ENCODE measurements around the gene WDCP. TPM values are rescaled to one million over a fixed set of nuclear protein-coding genes. Genes with fewer than 3 reads are reported as not detected.
A peak's percentile ranks its signal among the peaks of the same experiment; 100 is the strongest.
"Not testable (repeated sequence)": the region's sequence is repeated elsewhere in the genome, so short reads cannot be mapped to it uniquely, and the experiment has no call there.

WDCP gene
- total RNA-seq, 1 experiment from 2014 or later = 20.0 TPM

DNA sequence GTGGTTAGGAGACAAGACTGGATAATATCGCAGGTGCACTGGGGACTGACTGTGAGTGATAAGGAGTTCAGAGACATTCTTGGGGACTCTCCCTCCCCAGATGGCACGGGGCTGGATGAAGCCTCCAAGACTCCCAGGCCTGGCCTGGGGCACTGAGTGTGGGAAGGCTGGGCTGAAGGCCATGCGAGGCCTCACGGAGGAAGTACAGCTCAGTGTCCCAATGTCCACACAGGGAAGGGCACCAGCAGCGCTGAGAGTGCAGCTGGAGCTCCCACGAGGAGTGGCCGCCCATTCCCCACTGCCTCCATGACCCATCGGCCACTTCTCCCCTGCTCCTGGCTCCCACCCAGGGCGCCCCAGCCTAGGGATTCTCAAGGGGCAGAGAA lies 30.8 kb downstream of the WDCP start:
- BruUV-seq (replicated peaks) = no TSS peak
- intact Hi-C loops (cut with micrococcal nuclease; ENCODE audit: unreplicated experiment) (no loop called here), in situ Hi-C loops (cut with HindIII; ENCODE audit: low pct_unique_long_range_greater_than_20kb, low sequenced_read_pairs) (no loop called here)
- no peak overlapping the region for H3K4me3 ChIP-seq (ENCODE audit: low read depth in 2 of 2, low read length in 2 of 2)
- H3K27ac ChIP-seq (ENCODE audit: low read length) = peak overlapping the region; percentile 76
- H3K27me3 ChIP-seq (ENCODE audit: control insufficient read depth, insufficient read depth, low read length) = no peaks in the 10 kb centered on the region
- peaks cover 29% of the 10 kb centered on the region for H3K4me1 ChIP-seq (ENCODE audit: control insufficient read depth, insufficient read depth, low read length)
- ChIA-PET CTCF (no interaction called here), POLR2A (no interaction called here)
- ATAC-seq (peak; percentile 25), DNase-seq (ENCODE audit: low read depth, low spot score) (no peak)
- H3K9me3 ChIP-seq (ENCODE audit: control insufficient read depth, insufficient read depth, low read depth, low read length) = no peaks in the 10 kb centered on the region
- H3K36me3 ChIP-seq (ENCODE audit: control insufficient read depth, insufficient read depth, low read length) = no peaks in the 10 kb centered on the region
- TF ChIP-seq, protein P1, sequence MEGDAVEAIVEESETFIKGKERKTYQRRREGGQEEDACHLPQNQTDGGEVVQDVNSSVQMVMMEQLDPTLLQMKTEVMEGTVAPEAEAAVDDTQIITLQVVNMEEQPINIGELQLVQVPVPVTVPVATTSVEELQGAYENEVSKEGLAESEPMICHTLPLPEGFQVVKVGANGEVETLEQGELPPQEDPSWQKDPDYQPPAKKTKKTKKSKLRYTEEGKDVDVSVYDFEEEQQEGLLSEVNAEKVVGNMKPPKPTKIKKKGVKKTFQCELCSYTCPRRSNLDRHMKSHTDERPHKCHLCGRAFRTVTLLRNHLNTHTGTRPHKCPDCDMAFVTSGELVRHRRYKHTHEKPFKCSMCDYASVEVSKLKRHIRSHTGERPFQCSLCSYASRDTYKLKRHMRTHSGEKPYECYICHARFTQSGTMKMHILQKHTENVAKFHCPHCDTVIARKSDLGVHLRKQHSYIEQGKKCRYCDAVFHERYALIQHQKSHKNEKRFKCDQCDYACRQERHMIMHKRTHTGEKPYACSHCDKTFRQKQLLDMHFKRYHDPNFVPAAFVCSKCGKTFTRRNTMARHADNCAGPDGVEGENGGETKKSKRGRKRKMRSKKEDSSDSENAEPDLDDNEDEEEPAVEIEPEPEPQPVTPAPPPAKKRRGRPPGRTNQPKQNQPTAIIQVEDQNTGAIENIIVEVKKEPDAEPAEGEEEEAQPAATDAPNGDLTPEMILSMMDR (IDR thresholded peaks at IDR 0.05) = no peak
- no peak for TF ChIP-seq POLR2AphosphoS5 (IDR thresholded peaks at IDR 0.05; ENCODE audit: low read depth, low read length)
- TF ChIP-seq, protein P2, sequence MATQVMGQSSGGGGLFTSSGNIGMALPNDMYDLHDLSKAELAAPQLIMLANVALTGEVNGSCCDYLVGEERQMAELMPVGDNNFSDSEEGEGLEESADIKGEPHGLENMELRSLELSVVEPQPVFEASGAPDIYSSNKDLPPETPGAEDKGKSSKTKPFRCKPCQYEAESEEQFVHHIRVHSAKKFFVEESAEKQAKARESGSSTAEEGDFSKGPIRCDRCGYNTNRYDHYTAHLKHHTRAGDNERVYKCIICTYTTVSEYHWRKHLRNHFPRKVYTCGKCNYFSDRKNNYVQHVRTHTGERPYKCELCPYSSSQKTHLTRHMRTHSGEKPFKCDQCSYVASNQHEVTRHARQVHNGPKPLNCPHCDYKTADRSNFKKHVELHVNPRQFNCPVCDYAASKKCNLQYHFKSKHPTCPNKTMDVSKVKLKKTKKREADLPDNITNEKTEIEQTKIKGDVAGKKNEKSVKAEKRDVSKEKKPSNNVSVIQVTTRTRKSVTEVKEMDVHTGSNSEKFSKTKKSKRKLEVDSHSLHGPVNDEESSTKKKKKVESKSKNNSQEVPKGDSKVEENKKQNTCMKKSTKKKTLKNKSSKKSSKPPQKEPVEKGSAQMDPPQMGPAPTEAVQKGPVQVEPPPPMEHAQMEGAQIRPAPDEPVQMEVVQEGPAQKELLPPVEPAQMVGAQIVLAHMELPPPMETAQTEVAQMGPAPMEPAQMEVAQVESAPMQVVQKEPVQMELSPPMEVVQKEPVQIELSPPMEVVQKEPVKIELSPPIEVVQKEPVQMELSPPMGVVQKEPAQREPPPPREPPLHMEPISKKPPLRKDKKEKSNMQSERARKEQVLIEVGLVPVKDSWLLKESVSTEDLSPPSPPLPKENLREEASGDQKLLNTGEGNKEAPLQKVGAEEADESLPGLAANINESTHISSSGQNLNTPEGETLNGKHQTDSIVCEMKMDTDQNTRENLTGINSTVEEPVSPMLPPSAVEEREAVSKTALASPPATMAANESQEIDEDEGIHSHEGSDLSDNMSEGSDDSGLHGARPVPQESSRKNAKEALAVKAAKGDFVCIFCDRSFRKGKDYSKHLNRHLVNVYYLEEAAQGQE (IDR thresholded peaks at IDR 0.05; ENCODE audit: insufficient read depth in 1 of 2, low read depth in 2 of 2, low read length in 1 of 2) = no peak
- TF ChIP-seq TCF7L2 (IDR thresholded peaks at IDR 0.05; ENCODE audit: low read depth, low read length) = no peak
- TF ChIP-seq SIN3A (IDR thresholded peaks at IDR 0.05; ENCODE audit: borderline replicate concordance, insufficient read depth, low read depth, low read length) = no peak

DNA sequence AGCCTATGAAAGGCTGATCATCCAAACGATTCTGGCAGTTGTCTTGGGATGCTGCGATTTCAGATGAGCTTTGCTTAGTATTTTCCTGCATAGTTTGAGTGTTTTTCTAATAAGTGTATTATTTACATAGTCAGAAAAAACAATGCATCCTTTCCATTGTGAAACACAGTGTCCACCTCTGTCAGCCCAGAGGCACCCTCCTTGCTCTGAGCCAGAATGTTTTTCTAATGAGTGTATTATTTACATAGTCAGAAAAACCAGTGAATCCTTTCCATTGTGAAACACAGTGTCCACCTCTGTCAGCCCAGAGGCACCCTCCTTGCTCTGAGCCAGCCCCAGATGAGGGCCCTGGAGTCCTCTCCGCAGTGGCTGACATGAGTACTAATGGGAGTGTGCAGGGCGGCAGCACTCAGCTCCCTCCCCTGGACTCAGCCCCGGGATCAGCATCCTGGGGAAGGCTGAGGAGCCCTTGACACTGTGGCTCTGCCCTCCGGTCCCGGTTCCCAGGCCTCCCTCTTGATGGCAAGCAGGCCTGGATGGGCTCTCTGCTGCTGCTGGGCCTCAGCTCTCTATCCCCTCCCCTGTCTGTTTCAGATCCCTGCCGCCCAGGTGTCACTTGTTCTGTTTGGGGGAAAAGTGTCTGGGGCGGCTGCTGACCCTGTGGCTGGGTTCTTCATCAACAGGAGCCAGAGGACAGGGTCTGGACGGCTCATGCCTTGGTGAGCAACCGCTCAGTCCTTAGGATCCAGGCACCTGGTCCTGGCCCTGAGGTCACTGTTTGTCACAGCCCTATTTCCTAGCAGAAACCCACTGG lies 31.4 kb downstream of the WDCP start:
- no peaks in the 10 kb centered on the region for H3K9me3 ChIP-seq (ENCODE audit: control insufficient read depth, insufficient read depth, low read depth, low read length)
- peaks cover 29% of the 10 kb centered on the region for H3K4me1 ChIP-seq (ENCODE audit: control insufficient read depth, insufficient read depth, low read length)
- H3K27me3 ChIP-seq (ENCODE audit: control insufficient read depth, insufficient read depth, low read length) = no peaks in the 10 kb centered on the region
- DNase-seq (ENCODE audit: low read depth, low spot score) (peak; percentile 95), ATAC-seq (peak; percentile 91)
- no peak for TF ChIP-seq SIN3A (IDR thresholded peaks at IDR 0.05; ENCODE audit: borderline replicate concordance, insufficient read depth, low read depth, low read length)
- peak; percentile 47 for TF ChIP-seq POLR2AphosphoS5 (IDR thresholded peaks at IDR 0.05; ENCODE audit: low read depth, low read length)
- H3K36me3 ChIP-seq (ENCODE audit: control insufficient read depth, insufficient read depth, low read length) = no peaks in the 10 kb centered on the region
- CTCF ChIA-PET = no interaction called here
- H3K4me3 ChIP-seq (ENCODE audit: low read depth in 2 of 2, low read length in 2 of 2) = 0 out of 4 replicates have a peak overlapping the region, but pooled peaks of 1 of the 2 experiments have one; percentile 2
- no TSS peak for BruUV-seq (replicated peaks)
- H3K27ac ChIP-seq (ENCODE audit: low read length) = peak overlapping the region; percentile 76
- POLR2A ChIA-PET = no interaction called here
- in situ Hi-C loops (cut with HindIII; ENCODE audit: low pct_unique_long_range_greater_than_20kb, low sequenced_read_pairs) (no loop called here), intact Hi-C loops (cut with micrococcal nuclease; ENCODE audit: unreplicated experiment) (no loop called here)

DNA sequence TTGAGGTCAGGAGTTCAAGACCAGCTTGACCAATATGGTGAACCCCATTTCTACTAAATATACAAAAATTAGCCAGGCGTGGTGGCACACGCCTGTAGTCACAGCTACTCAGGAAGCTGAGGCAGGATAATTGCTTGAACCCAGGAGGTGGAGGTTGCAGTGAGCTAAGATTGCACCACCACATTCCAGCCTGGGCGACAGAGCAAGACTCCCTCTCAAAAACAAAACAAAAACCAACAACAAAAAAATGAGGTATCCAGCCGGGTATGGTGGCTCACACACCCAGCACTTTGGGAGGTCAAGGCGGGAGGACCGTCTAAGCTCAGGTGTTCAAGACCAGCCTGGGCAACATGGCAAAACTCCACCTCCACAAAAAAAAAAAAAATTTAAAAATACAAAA lies 32.3 kb downstream of the WDCP start:
- intact Hi-C loops (cut with micrococcal nuclease; ENCODE audit: unreplicated experiment); ATAC-seq; H3K9me3 ChIP-seq (ENCODE audit: control insufficient read depth, insufficient read depth, low read depth, low read length); in situ Hi-C loops (cut with HindIII; ENCODE audit: low pct_unique_long_range_greater_than_20kb, low sequenced_read_pairs); DNase-seq (ENCODE audit: low read depth, low spot score); H3K4me3 ChIP-seq (ENCODE audit: low read depth in 2 of 2, low read length in 2 of 2); POLR2A ChIA-PET; H3K27me3 ChIP-seq (ENCODE audit: control insufficient read depth, insufficient read depth, low read length); BruUV-seq (replicated peaks); H3K36me3 ChIP-seq (ENCODE audit: control insufficient read depth, insufficient read depth, low read length): not testable (repeated sequence)
- H3K4me1 ChIP-seq (ENCODE audit: control insufficient read depth, insufficient read depth, low read length) = peaks cover 29% of the 10 kb centered on the region
- CTCF ChIA-PET = interaction anchor here (0.7 kb wide), 2 partner anchors 34 to 68 kb away, joined by 3 read pairs; no protein-coding TSS in a partner anchor
- H3K27ac ChIP-seq (ENCODE audit: low read length) = peak overlapping the region; percentile 76

Measured in Panc1 (cell line).